GM12864 (cell line): ENCODE data around the gene KRT1.

ENCODE experiments used
- DNase-seq: peaks from one replicate; pipeline ENCODE4 v3.0.0-alpha.2; 2011; ENCODE audit warnings: low read depth
- H3K4me3 ChIP-seq: 2 replicates; pipeline ENCODE4 v1.5.1; 2011; ENCODE audit warnings: mild to moderate bottlenecking, low read depth, low read length, control low read depth
- TF ChIP-seq, protein P1 (sequence below): IDR thresholded peaks from 2 replicates; pipeline ENCODE4 v1.5.1; 2011; ENCODE audit warnings: low read depth, mild to moderate bottlenecking, moderate library complexity, low read length, control low read depth, inconsistent platforms; ENCODE audit errors: missing control alignments

The KRT1 gene

DNA sequence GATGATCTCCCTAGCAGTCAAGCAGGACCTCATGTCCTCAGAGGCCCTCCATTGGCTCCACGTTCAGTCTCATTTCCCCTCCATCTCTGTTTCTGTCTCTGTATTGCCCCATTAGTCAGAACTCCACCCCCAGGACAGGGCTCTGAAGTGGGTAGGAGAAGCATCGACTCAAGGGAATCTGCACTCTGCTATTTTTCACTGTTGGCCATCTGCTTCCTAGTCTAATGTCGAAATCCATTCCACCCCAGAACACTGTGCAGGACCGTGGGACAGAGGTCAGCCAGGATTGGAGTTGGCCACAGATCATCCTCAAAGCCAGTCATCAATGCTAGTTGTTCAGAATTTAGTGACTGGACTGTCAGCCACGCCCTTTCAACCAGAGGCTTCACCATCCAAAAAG is 13.1 kb upstream of the KRT1 start:
- H3K4me3 ChIP-seq: no peak overlapping the region
- DNase-seq: no peak
- TF ChIP-seq, protein P1, sequence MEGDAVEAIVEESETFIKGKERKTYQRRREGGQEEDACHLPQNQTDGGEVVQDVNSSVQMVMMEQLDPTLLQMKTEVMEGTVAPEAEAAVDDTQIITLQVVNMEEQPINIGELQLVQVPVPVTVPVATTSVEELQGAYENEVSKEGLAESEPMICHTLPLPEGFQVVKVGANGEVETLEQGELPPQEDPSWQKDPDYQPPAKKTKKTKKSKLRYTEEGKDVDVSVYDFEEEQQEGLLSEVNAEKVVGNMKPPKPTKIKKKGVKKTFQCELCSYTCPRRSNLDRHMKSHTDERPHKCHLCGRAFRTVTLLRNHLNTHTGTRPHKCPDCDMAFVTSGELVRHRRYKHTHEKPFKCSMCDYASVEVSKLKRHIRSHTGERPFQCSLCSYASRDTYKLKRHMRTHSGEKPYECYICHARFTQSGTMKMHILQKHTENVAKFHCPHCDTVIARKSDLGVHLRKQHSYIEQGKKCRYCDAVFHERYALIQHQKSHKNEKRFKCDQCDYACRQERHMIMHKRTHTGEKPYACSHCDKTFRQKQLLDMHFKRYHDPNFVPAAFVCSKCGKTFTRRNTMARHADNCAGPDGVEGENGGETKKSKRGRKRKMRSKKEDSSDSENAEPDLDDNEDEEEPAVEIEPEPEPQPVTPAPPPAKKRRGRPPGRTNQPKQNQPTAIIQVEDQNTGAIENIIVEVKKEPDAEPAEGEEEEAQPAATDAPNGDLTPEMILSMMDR: no peak

DNA sequence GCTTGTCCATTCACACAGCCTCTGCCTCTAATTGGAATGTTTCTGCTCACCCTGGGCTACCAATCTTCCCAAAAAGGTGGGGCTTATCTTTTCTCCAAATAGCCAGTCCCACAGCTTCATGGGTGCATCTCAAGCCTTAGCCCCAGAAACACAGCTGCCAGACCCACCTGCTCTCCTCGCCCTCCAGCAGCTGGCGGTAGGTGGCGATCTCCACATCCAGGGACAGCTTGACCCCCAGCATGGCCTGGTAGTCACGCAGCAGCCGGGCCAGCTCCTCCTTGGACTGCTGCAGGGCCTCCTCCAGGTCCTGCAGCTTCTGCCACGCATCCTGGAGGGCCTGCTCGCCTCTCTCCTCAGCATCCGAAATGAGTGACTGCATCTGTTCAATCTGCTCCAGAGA is 12.0 kb upstream of the KRT1 start:
- TF ChIP-seq, protein P1: peak; percentile 16
- H3K4me3 ChIP-seq: no peak overlapping the region
- no peak for DNase-seq

DNA sequence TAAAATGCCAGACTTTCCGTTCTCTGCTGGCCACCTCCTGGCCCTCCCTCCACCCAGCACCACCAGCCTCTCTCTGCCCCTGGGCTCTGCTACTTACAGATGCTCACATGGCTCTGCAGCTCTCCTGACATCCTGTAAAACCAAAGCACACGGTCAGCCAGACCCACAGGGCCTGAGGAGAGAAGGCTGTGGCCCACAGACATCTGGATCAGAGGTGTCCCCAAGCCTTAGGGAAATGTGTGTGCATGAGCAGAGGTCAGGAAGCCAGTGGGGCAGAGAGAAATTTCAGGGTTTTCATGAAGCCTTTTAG is 11.6 kb upstream of the KRT1 start:
- no peak overlapping the region for H3K4me3 ChIP-seq
- TF ChIP-seq, protein P1: no peak
- DNase-seq: no peak

DNA sequence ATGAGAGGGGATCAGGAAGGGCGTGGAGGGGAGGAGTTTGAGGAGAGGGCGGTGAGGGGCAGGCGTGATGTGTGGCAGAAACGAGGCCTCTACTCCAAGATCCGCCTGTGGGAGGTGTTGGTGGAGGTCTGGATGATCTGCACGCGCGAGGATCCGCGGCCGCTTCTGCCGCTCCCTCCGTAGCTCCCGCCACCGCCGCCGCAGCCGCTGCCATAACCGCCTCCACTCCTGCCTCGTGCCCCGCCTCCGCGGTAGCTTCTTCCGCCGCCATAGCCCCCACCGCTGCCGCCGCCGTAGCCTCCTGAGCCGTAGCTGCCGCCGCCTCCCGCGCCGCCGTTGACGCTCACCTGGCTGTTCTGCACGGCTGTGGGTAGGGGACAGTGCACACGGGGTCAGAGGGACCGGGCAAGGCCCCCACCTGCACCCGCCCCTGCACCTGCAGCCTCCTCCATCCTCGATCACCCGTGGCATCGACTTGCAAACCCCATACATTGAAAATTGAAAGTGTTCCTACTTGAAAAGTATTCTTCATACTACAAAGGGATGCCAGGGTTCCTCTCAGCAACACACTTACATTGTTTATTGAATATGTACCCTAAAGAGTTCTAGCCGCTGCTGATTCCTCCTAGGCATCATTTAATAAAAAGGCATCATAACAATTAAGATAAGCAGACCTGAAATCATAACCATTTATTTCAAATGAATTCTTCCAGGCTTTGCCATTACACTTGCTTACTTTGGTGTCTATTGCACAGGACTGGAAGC is 11.1 kb upstream of the KRT1 start:
- TF ChIP-seq, protein P1: no peak
- no peak for DNase-seq
- H3K4me3 ChIP-seq: no peak overlapping the region

DNA sequence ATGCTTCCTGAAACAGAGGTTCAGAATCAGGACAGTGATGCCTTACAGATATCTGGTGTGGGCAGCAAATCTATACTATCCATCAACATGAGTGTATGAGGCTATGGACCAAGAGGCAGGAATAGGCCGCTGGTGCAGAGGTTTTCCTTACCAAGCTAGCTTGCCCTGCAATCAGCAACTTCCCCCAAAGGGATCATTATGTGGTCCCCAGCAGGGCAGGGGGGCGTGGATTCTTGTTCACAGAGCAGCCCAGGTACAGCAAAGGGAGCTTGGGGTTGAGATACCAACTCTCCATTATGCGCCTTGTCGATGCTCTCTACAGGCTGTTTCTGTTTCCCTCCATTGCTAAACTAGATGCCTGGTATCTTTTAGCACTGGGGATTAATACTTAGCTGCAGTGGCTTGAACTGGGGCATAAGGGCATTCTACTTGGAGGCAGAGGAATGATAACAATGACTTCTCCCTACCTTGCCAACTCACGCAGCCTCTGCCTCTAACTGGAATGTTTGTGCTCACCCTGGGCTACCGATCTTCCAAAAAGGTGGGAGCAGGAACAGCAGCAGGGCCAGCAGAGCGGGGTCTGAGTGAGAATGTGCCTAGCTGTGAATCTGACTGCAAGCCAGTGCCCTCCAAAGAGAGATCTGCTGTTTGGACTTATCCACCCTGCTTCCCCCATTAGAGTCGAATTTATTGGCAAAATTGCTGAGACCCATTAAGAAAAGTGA is 10.3 kb upstream of the KRT1 start:
- H3K4me3 ChIP-seq: no peak overlapping the region

DNA sequence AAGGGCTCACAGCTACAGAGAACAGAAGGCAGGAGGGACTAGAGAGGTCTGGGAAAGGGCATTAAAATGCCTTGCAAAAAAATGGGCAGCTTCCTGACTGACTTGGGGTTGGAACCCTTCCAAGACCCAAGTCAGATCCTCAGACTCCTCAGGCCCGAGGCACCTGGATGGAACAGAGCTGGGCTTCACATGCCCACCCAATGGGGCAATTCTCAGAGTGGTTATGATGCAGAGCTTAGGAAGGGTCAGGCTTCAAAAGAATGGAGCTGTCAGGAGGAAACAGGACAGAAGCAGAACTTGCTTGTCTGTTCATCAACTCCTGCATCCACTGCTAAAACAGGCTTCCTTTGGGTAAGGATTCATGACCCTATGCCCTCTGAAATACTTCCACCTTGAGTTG is 9.7 kb upstream of the KRT1 start:
- DNase-seq: no peak
- TF ChIP-seq, protein P1: no peak
- H3K4me3 ChIP-seq: no peak overlapping the region

More for the DNA sequence above, 10.3 kb upstream of the KRT1 start:
- TF ChIP-seq, protein P1: no peak
- no peak for DNase-seq
